Activated naive CD4-positive, alpha-beta T cell treated with anti-CD3 and anti-CD28 coated beads, Interleukin-2, amount 50 U/mL, for 24 hours (primary cell): ENCODE measurements around the gene GOSR2.

Source experiments
- H3K27ac Mint-ChIP-seq: one replicate; pipeline ENCODE4 v1.8.0; 2021; ENCODE audit warnings: mild to moderate bottlenecking, mixed read lengths
- H3K27me3 Mint-ChIP-seq: one replicate; pipeline ENCODE4 v1.8.0; 2021; ENCODE audit warnings: mixed read lengths
- H3K36me3 Mint-ChIP-seq: one replicate; pipeline ENCODE4 v1.8.0; 2021; ENCODE audit warnings: mixed read lengths
- H3K4me1 Mint-ChIP-seq: one replicate; pipeline ENCODE4 v1.8.0; 2021; ENCODE audit warnings: mixed read lengths
- H3K4me3 Mint-ChIP-seq: one replicate; pipeline ENCODE4 v1.8.0; 2021; ENCODE audit warnings: mild to moderate bottlenecking, mixed read lengths
- H3K9me3 Mint-ChIP-seq: one replicate; pipeline ENCODE4 v1.8.0; 2021; ENCODE audit warnings: mixed read lengths

GOSR2 gene

GRCh38 chr17:46922804-46923635 is at the start of gene GOSR2:
Gene GOSR2 (plus strand): TSS chr17:46923160. CDS start chr17:46923193, 33 bp downstream.
- peak within 1 kb of the TSS; percentile 93 for H3K4me3 Mint-ChIP-seq
- H3K27ac Mint-ChIP-seq, result peak within 1 kb of the TSS; percentile 100
- no peaks in the 10 kb centered on the region for H3K27me3 Mint-ChIP-seq
- peaks cover 3% of the 10 kb centered on the region for H3K36me3 Mint-ChIP-seq
- H3K9me3 Mint-ChIP-seq, result no peaks in the 10 kb centered on the region
- peaks cover 51% of the 10 kb centered on the region for H3K4me1 Mint-ChIP-seq

DNA sequence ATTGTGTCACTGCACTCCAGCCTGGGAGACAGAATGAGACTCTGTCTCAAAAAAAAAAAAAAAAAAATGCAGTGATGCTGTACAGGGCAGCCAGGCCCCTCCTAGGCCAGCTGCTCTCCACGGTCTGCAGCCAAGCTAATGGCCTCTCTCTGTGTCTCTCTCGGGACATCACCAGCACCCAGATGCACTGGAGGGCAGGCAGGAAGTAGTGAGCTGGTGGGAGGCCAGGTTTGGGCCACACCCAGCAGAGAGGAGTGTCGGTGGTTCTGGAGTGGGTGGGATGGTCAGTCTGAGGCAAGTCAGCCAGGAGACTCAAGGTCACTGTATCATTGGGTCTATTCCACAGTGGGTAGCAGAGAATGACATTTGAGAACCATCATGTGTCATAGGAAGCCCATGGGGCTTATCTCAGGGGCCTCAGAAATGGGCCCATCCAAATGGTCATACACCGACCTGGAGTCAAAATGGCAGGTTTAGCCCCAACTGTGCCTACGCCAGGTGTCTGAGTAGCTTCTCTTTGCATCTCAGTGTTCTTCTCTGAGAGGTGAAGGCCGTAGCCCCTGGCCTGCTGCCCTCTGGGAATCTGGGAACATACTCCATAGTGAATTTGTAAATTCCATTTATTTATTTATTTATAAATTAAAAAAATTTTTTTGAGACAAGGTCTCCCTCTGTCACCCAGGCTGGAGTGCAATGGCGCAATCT is 48.9 kb upstream of the GOSR2 start:
- no peaks in the 10 kb centered on the region for H3K9me3 Mint-ChIP-seq
- H3K4me3 Mint-ChIP-seq, result no peak overlapping the region
- H3K27ac Mint-ChIP-seq, result no peak overlapping the region
- H3K36me3 Mint-ChIP-seq, result no peaks in the 10 kb centered on the region
- no peaks in the 10 kb centered on the region for H3K4me1 Mint-ChIP-seq
- H3K27me3 Mint-ChIP-seq, result no peaks in the 10 kb centered on the region

- no peak overlapping the region for H3K27ac Mint-ChIP-seq
Measured at GRCh38 chr17:46874906-46875305, 48.1 kb upstream of the GOSR2 start.

DNA sequence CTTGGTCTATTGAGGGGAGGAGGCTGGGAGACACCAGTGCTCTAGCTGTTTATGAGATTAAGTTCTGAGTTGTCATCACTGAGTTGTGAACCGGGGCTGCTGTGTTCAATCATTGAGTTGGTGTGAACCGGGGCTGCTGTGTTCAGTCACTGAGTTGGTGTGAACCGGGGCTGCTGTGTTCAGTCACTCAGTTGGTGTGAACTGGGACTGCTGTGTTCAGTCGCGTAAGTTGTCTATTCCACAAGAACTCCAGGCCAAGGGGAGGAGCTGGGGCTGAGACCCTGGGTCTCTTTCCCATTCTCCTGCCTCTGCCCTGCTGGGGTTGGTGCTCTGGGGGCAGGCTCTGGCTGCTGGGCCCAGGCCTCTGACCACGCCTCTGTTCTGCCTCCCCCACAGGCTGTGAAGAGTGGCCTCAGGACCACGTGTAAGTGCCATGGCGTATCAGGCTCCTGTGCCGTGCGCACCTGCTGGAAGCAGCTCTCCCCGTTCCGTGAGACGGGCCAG is 47.1 kb upstream of the GOSR2 start:
- no peaks in the 10 kb centered on the region for H3K27me3 Mint-ChIP-seq
- no peaks in the 10 kb centered on the region for H3K9me3 Mint-ChIP-seq
- H3K4me1 Mint-ChIP-seq, result no peaks in the 10 kb centered on the region
- no peaks in the 10 kb centered on the region for H3K36me3 Mint-ChIP-seq
- no peak overlapping the region for H3K4me3 Mint-ChIP-seq
- H3K27ac Mint-ChIP-seq, result no peak overlapping the region

More at GRCh38 chr17:46874906-46875305, 48.1 kb upstream of the GOSR2 start:
- Mint-ChIP-seq H3K27me3 (no peaks in the 10 kb centered on the region), H3K9me3 (no peaks in the 10 kb centered on the region), H3K4me3 (no peak overlapping the region), H3K36me3 (no peaks in the 10 kb centered on the region), H3K4me1 (no peaks in the 10 kb centered on the region)

DNA sequence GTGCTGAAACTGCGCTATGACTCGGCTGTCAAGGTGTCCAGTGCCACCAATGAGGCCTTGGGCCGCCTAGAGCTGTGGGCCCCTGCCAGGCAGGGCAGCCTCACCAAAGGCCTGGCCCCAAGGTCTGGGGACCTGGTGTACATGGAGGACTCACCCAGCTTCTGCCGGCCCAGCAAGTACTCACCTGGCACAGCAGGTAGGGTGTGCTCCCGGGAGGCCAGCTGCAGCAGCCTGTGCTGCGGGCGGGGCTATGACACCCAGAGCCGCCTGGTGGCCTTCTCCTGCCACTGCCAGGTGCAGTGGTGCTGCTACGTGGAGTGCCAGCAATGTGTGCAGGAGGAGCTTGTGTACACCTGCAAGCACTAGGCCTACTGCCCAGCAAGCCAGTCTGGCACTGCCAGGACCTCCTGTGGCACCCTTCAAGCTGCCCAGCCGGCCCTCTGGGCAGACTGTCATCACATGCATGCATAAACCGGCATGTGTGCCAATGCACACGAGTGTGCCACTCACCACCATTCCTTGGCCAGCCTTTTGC is 46.5 kb upstream of the GOSR2 start:
- Mint-ChIP-seq H3K27ac (no peak overlapping the region), H3K4me3 (no peak overlapping the region), H3K36me3 (no peaks in the 10 kb centered on the region), H3K9me3 (no peaks in the 10 kb centered on the region), H3K4me1 (no peaks in the 10 kb centered on the region), H3K27me3 (no peaks in the 10 kb centered on the region)

GRCh38 chr17:46876926-46877325 is 46.0 kb upstream of the GOSR2 start:
- no peaks in the 10 kb centered on the region for H3K4me1 Mint-ChIP-seq
- H3K9me3 Mint-ChIP-seq, result no peaks in the 10 kb centered on the region
- H3K27me3 Mint-ChIP-seq, result no peaks in the 10 kb centered on the region
- no peaks in the 10 kb centered on the region for H3K36me3 Mint-ChIP-seq
- no peak overlapping the region for H3K27ac Mint-ChIP-seq
- no peak overlapping the region for H3K4me3 Mint-ChIP-seq

DNA sequence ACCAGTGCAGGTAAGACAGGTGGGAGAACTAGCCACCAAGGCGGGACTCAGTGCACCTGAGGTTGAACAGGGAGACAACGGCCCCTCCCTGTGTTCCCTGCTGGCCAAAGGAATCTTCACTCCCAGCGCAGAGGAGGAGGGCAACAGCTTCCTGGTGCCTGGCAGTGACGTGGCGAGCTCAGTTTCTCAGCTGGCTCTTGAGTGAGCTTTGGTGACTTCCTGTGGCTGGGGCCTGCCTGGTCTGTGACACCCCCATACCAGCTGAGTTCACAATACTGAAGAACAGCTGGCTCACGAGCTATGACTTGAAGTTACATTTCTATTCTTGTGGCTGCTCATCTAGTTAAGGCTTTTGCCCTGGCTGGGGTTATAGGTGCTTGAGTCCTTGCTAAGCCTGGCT is 45.5 kb upstream of the GOSR2 start:
- no peaks in the 10 kb centered on the region for H3K27me3 Mint-ChIP-seq
- no peaks in the 10 kb centered on the region for H3K36me3 Mint-ChIP-seq
- H3K4me1 Mint-ChIP-seq, result no peaks in the 10 kb centered on the region
- no peak overlapping the region for H3K27ac Mint-ChIP-seq
- no peaks in the 10 kb centered on the region for H3K9me3 Mint-ChIP-seq
- no peak overlapping the region for H3K4me3 Mint-ChIP-seq

DNA sequence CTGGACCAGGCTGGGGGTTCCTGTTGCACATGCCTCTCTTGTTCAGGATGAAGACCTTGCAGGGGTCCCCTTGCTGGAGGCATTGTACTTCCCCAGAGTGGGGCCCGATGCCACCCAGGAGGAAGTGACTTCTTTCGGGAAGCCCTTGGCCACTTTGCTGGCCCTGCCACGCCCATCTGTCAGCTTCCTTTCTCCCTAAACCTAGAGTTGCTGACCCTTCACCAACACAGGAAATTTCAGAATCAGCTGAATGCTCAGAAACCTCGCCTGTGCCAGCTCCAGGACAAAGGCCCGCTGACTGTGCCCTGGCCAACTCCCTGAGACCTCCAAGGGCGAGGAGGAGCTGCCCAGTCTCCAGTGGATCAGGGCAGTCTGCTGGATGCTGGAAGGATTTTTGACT is 44.9 kb upstream of the GOSR2 start:
- Mint-ChIP-seq H3K27me3 (no peaks in the 10 kb centered on the region), H3K36me3 (no peaks in the 10 kb centered on the region), H3K4me1 (no peaks in the 10 kb centered on the region), H3K9me3 (no peaks in the 10 kb centered on the region), H3K4me3 (no peak overlapping the region), H3K27ac (no peak overlapping the region)

GRCh38 chr17:46879101-46879500 is 43.9 kb upstream of the GOSR2 start:
- Mint-ChIP-seq H3K27ac (no peak overlapping the region), H3K9me3 (no peaks in the 10 kb centered on the region), H3K4me3 (no peak overlapping the region)

DNA sequence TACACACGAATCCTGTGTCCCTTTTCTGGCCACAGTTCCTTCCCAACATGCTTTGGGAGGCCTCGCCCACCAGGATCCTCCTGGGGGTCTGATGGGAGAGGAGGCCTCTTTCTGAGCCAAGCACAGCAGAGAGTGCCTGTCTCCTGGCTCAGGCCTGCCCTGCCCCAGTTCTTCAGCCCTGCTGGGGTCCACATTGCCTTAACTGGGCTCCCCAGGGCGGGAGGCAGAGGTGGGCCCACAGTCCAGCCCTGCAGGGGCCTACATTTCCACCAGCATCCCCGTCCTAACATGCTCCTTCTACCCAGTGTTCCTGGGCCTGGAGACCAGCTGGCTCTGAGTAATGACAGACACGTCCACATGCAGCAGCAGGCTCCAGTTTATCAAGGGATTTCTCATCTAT is 41.9 kb upstream of the GOSR2 start:
- no peaks in the 10 kb centered on the region for H3K9me3 Mint-ChIP-seq
- no peak overlapping the region for H3K27ac Mint-ChIP-seq
- H3K27me3 Mint-ChIP-seq, result no peaks in the 10 kb centered on the region
- no peaks in the 10 kb centered on the region for H3K36me3 Mint-ChIP-seq
- no peaks in the 10 kb centered on the region for H3K4me1 Mint-ChIP-seq
- H3K4me3 Mint-ChIP-seq, result no peak overlapping the region

More at GRCh38 chr17:46879101-46879500, 43.9 kb upstream of the GOSR2 start:
- Mint-ChIP-seq H3K4me1 (no peaks in the 10 kb centered on the region), H3K36me3 (no peaks in the 10 kb centered on the region), H3K27me3 (no peaks in the 10 kb centered on the region)

DNA sequence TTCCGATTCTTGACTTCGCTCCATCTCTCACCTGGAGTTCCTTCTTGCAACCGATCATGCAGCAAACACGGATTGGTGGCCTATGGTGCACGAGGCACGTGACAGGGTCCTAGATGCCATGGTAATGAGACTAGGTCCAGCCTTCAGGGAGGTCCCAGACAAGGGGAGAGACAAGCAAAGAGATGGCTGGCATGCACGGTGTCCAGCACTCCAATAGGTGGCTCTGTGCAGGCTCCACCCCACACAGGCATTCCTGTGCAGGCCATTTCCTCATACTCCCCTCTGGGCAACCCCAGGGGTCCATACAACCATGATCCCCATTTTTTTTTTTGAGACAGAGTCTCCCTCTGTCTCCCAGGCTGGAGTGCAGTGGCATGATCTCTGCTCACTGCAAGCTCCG is 40.3 kb upstream of the GOSR2 start:
- Mint-ChIP-seq H3K36me3 (no peaks in the 10 kb centered on the region), H3K9me3 (no peaks in the 10 kb centered on the region), H3K27ac (no peak overlapping the region), H3K27me3 (no peaks in the 10 kb centered on the region), H3K4me3 (no peak overlapping the region), H3K4me1 (no peaks in the 10 kb centered on the region)

DNA sequence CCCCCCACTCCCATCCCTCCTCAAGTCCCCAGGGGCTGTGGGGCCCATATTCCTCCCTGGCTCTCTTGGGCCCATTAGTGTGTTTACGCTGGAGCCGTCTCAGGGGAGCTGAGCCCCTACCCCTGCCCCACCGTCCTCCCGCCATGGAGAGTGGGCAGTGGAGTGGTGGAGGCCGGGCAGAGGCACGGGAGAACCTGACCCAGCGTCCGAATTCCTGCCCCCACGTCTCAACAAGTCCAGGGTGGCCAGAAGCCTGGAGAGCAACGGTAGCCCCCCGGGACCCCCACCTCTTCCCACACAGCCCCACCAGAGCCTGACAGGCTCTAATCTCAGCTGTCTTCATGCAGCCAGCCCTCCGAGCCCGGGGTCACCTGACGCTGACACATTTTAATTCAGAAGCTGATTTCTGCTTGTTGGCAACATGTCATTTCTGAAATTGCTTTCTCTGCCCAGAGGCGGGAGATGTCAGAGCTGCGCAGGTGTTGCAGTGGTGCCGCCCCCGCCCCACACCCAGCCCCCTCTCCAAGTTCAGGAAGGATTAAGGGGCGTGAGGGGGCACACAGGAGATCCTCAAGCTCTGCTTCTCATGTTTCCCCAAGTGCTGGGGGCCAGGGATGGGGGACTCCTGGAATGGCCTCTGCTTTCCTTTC is 39.0 kb upstream of the GOSR2 start:
- no peak overlapping the region for H3K4me3 Mint-ChIP-seq

DNA sequence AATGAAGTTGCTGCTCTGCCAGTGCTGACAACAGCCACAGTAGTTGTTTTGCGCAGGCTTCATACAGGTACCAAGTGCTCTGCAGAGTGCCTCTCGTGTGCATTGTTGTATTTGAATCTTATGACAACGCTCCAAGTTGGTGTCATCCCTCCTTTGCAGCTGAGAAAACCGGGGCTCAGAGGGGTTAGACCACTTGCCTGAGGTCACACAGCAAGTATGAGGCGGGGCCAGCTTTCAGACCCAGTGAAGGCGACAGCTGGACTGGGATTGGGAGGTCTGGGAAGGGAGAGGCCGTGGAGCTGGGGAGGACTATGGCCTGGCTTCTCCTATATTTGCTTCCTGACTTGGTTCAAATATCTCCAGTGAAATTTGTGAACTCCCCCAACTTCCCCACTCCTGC is 38.4 kb upstream of the GOSR2 start:
- Mint-ChIP-seq H3K27me3 (no peaks in the 10 kb centered on the region), H3K4me3 (no peak overlapping the region), H3K4me1 (no peaks in the 10 kb centered on the region), H3K9me3 (no peaks in the 10 kb centered on the region), H3K27ac (no peak overlapping the region), H3K36me3 (no peaks in the 10 kb centered on the region)

More for the DNA sequence above, 39.0 kb upstream of the GOSR2 start:
- Mint-ChIP-seq H3K27me3 (no peaks in the 10 kb centered on the region), H3K36me3 (no peaks in the 10 kb centered on the region), H3K4me1 (no peaks in the 10 kb centered on the region), H3K9me3 (no peaks in the 10 kb centered on the region), H3K27ac (no peak overlapping the region)

GRCh38 chr17:46885415-46886309 is 37.3 kb upstream of the GOSR2 start:
- Mint-ChIP-seq H3K4me3 (no peak overlapping the region), H3K27me3 (no peaks in the 10 kb centered on the region), H3K27ac (no peak overlapping the region), H3K36me3 (no peaks in the 10 kb centered on the region), H3K9me3 (no peaks in the 10 kb centered on the region), H3K4me1 (no peaks in the 10 kb centered on the region)

- H3K36me3 Mint-ChIP-seq, result no peaks in the 10 kb centered on the region
- no peaks in the 10 kb centered on the region for H3K4me1 Mint-ChIP-seq
- H3K27me3 Mint-ChIP-seq, result no peaks in the 10 kb centered on the region
- no peak overlapping the region for H3K4me3 Mint-ChIP-seq
- no peaks in the 10 kb centered on the region for H3K9me3 Mint-ChIP-seq
- H3K27ac Mint-ChIP-seq, result no peak overlapping the region
Measured at GRCh38 chr17:46886310-46886663, 36.7 kb upstream of the GOSR2 start.
